Psoas muscle (tissue), 8 donors: Measurements from ENCODE around the gene AFF1. TPM values are rescaled to one million over a fixed set of nuclear protein-coding genes. Genes with fewer than 3 reads are reported as not detected.

Source experiments
- ATAC-seq, 4 donors: fragments of 200-7000 bp; cut with Tn5 transposase; one replicate each; pipeline ENCODE4 v1.9.1; 2020; ENCODE audit warnings: moderate library complexity in 3 of 4, mild to moderate bottlenecking in 2 of 4
- DNase-seq, 2 donors: peaks; one replicate each; pipeline ENCODE4 v3.0.0-alpha.2; 2020
- H3K27ac ChIP-seq: fragments of 200-600 bp; one replicate; pipeline ENCODE4 v1.8.0; 2022
- H3K27me3 ChIP-seq, 3 donors: fragments of 200-600 bp in 1 of 3; one replicate each; pipeline versions ENCODE4 v1.6.1 to v1.8.0; 2013 to 2022; ENCODE audit warnings: low read length in 2 of 3, mild to moderate bottlenecking in 2 of 3, moderate library complexity in 1 of 3; ENCODE audit not compliant: insufficient read depth in 3 of 3
- H3K36me3 ChIP-seq, 2 donors: fragments of 200-600 bp in 1 of 2; one replicate each; pipeline versions ENCODE4 v1.6.1 to v1.8.0; 2013 to 2022; ENCODE audit warnings: low read depth in 1 of 2, mild to moderate bottlenecking in 1 of 2, moderate library complexity in 1 of 2; ENCODE audit not compliant: insufficient read depth in 1 of 2
- H3K4me1 ChIP-seq: fragments of 200-600 bp; one replicate; pipeline ENCODE4 v1.8.0; 2022
- H3K4me3 ChIP-seq: fragments of 200-600 bp; one replicate; pipeline ENCODE4 v1.8.0; 2022; ENCODE audit warnings: mild to moderate bottlenecking
- H3K9me3 ChIP-seq: fragments of 200-600 bp; one replicate; pipeline ENCODE4 v1.8.0; 2022
- CTCF ChIP-seq: fragments of 200-600 bp; IDR thresholded peaks from one replicate; pipeline ENCODE4 v1.8.0; 2022; ENCODE audit warnings: antibody characterized with exemption
- WGBS, 3 donors: extraction: QIAGEN DNeasy Blood & Tissue Kit; methylation state at CpG; one replicate each; pipeline versions ENCODE4 v1.1.6 to v1.1.7; 2013; 5-methylcytosine and 5-hydroxymethylcytosine counted together
- intact Hi-C, 2 donors: fragments of 100-400 bp; cut with DNase I; formaldehyde crosslinking; loops; one replicate each; pipeline versions ENCODE4 v1.11.0 to v1.14.2; 2022
- polyA plus RNA-seq, 3 donors: library from polyadenylated mRNA; stranded (reverse); fragments of 200-250 nt; gene quantifications; one replicate each; pipeline ENCODE4 v1.2.3, GENCODE V29; 2013
- total RNA-seq, 4 donors: library from RNA; stranded (reverse); fragmentation: NEBNext Ultra II Directional in 2 of 4; extraction: Animal tissue kit (Norgen Biotek cat#: 25700) in 2 of 4; gene quantifications; one replicate each; pipeline versions ENCODE4 v1.2.1 to v1.2.4, GENCODE V29; 2021 to 2023
- donor health status: healthy with polysubstance abuse.
- donor health status: DM: no; HTN: no; CAD: no; lungs with moderate emphysema.
- donor health status: Bipolar disorder and iron deficiency.
- donor health status: healthy.
- donor health status: DM: yes; HTN: yes; CAD: no.
- donor health status: DM: no; HTN: no; CAD: no.
- donor health status: DM: no; HTN: no; CAD: no.
- donor health status: DM: yes; HTN: yes; CAD: no.

AFF1 gene
- total and polyA plus RNA-seq, 7 donors: 62.7 to 171 (median 120) TPM

- H3K27me3 ChIP-seq: no peaks in the 10 kb centered on the region
- intact Hi-C loops: no loop called here
- ATAC-seq (no peak), DNase-seq (no peak)
- no peak for TF ChIP-seq CTCF
- WGBS, 3 donors: 94 to 99% (median 96%) methylated on average over 2 of the region's 2 CpGs
- peaks cover 0 to 44% of the 10 kb centered on the region in 2 donors for H3K36me3 ChIP-seq
- no peaks in the 10 kb centered on the region for H3K4me1 ChIP-seq
- no peaks in the 10 kb centered on the region for H3K9me3 ChIP-seq
- no peak overlapping the region for H3K4me3 ChIP-seq
- H3K27ac ChIP-seq: no peak overlapping the region
Observed at GRCh38 chr4:87174672-87175071, 239.9 kb downstream of the AFF1 start.

DNA sequence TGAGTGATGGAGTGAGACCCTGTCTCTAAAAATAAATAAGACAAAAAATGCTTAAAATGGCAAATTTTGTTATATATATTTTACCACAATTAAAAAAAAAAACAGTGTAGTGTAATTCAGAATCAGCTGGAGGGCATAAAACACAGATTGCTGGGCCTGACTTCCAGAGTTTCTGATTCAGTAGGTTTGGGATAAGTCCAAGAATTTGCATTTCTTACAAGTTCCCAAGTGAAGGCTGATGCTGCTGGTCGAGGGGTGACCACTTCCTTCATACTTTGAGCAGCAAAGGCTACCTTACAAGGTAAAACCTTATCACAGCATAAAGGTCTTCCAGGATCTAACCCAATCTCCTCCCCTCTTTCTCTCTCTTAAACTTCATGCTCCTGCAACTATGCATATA, 244.9 kb downstream of the AFF1 start:
- Histone ChIP-seq H3K4me1 (no peaks in the 10 kb centered on the region), H3K9me3 (no peaks in the 10 kb centered on the region), H3K27ac (no peak overlapping the region), H3K4me3 (no peak overlapping the region), H3K27me3 (no peaks in the 10 kb centered on the region), H3K36me3 (peaks cover 0 to 33% of the 10 kb centered on the region in 2 donors)
- intact Hi-C loops: no loop called here
- ATAC-seq (no peak), DNase-seq (no peak)
- TF ChIP-seq CTCF: no peak
- WGBS, 3 donors: 64 to 80% (median 73%) methylated on average over 1 of the region's 1 CpG

DNA sequence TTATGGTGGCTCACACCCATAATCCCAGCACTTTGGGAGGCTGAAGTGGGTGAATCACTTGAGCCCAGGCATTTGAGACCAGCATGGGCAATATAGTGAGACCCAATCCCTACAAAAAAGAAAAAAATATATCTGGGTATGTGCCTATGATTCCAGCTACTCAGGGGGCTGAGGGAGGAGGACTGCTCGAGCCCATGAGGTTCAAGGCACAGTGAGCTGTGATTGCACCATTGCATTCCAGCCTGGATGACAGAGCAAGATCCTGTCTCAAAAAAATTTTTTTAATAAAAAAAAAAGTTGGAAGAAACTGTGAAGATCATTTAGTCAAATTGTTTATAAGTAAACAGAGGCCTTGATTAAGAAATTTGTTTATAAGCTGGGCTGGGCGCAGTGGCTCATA, 246.0 kb downstream of the AFF1 start:
- Histone ChIP-seq H3K9me3 (no peaks in the 10 kb centered on the region), H3K27me3 (no peaks in the 10 kb centered on the region), H3K36me3 (peaks cover 0 to 26% of the 10 kb centered on the region in 2 donors), H3K4me3 (no peak overlapping the region), H3K27ac (no peak overlapping the region), H3K4me1 (no peaks in the 10 kb centered on the region)
- TF ChIP-seq CTCF: no peak
- ATAC-seq: no peak
- DNase-seq: no peak
- intact Hi-C loops: no loop called here
- 94 to 98% (median 95%) methylated on average over 2 of the region's 2 CpGs for WGBS, 3 donors

DNA sequence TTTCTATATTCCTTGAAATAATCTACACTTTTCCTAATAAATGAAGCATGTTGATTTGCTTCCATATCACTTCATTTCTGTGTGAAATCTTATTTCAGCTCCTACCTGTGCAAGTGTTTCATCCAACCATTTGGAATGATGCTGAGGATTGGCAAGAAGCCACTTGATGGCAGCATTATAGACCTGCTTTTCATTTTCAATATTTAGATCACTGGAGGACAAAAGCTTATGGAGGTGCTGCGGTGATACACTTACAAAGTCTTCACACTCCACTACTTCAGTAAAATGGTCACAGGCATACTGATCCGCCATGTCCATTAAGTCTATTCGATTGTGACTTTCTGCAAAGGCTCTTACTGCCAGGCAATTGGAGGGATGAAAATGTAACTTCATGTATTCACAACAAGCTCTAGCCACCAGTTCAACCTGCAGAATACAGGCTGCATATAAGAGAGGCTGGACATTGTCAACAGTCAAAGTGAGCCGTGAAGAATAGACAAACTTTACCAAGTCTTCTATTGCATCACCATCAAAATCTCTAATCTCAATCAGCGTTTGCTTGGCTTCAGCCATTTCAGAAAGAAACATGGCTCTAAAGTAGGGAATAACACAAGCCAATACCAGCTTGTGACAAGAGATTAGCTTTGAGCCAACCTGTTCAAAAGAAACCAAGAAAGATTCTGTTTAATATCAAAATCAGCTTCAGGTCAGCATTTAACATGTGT, 250.5 kb downstream of the AFF1 start:
- intact Hi-C loops: no loop called here
- H3K27ac ChIP-seq: no peak overlapping the region
- peaks cover 6% of the 10 kb centered on the region for H3K4me1 ChIP-seq
- TF ChIP-seq CTCF: no peak
- no peaks in the 10 kb centered on the region for H3K27me3 ChIP-seq
- DNase-seq (no peak), ATAC-seq (no peak)
- H3K36me3 ChIP-seq: no peaks in the 10 kb centered on the region
- 91 to 97% (median 93%) methylated on average over 5 of the region's 5 CpGs for WGBS, 3 donors
- no peak overlapping the region for H3K4me3 ChIP-seq
- no peaks in the 10 kb centered on the region for H3K9me3 ChIP-seq

- WGBS, 3 donors: 39 to 46% (median 43%) methylated on average over 2 of the region's 2 CpGs
- Histone ChIP-seq H3K36me3 (no peaks in the 10 kb centered on the region), H3K4me3 (no peak overlapping the region), H3K27ac (peak overlapping the region; percentile 72), H3K27me3 (no peaks in the 10 kb centered on the region), H3K4me1 (peaks cover 6% of the 10 kb centered on the region), H3K9me3 (no peaks in the 10 kb centered on the region)
- TF ChIP-seq CTCF: no peak
- DNase-seq (no peak), ATAC-seq (peak; percentile 36 to 64 (median 46))
- intact Hi-C loops: no loop called here
Observed at GRCh38 chr4:87188048-87188447, 253.2 kb downstream of the AFF1 start.
